HG03342 (cell line): Measurements from ENCODE around the gene PHACTR1.
"Not testable (repeated sequence)": the region's sequence is repeated elsewhere in the genome, so short reads cannot be mapped to it uniquely, and the experiment has no call there.

Source experiments
- ATAC-seq: cut with Tn5 transposase; IDR thresholded peaks from one replicate; pipeline ENCODE4 v1.9.1; 2021; ENCODE audit warnings: mild to moderate bottlenecking, moderate library complexity; ENCODE audit not compliant: unreplicated experiment

The PHACTR1 gene

GRCh38 chr6:13216236-13217014 lies 499.9 kb downstream of the PHACTR1 start:
- ATAC-seq = no peak

- no peak for ATAC-seq
These were observed 500.8 kb downstream of the PHACTR1 start for GRCh38 chr6:13217206-13217905.

DNA sequence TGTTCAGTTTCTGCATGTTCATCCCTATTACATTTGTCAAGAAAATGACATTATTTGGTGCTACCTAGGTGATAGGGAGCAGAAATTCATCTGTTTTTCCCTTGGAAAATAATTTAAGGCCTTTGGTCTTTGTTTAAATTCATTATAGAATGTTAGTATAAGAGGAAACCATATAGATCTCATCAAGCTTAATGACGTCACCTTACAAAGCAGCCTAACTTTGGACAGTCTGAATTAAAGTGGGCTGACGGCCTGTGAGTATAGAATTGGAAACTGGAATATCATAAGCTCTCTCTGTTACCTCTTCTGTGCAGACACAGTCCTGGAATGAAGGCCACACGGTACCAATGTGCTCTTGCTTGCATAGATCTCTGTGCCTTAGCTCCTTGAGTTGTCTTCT lies 503.7 kb downstream of the PHACTR1 start:
- no peak for ATAC-seq

DNA sequence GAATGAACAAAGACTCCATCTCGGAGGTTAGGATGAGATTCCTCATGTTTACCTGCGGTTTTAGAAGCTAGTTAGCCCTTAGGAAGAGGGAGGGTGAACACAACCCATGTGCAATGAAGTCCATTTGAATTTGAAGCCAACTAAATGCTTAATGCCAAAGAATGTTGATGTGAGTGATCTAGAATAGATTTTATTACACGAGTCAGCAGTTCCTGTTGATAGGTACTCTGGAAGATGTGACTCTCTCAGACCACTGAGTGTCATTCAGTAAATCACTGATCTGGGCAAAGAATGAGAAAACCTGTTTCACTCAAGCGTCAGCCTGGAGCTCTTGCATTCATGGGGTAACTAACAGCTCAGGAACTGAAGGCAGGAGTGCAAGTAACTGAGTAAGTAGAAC lies 505.5 kb downstream of the PHACTR1 start:
- no peak for ATAC-seq

DNA sequence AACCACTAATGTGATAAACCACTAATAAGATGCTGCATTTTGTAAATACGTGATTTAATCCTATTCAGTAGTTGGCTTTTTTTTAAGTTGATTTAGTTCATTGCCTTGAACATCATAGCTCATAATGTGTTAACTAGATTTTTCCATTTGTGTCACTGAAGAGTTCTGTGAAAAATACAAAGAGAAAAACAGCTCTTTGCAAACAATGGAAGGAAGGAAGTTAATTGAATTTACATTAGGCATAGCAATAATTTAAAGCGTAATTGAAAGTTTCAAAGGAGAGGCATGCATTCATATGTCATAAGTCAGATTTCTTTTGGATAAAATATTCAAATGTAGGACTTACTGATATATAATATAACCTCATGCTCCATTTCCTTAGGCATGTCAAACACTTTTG lies 509.5 kb downstream of the PHACTR1 start:
- no peak for ATAC-seq

DNA sequence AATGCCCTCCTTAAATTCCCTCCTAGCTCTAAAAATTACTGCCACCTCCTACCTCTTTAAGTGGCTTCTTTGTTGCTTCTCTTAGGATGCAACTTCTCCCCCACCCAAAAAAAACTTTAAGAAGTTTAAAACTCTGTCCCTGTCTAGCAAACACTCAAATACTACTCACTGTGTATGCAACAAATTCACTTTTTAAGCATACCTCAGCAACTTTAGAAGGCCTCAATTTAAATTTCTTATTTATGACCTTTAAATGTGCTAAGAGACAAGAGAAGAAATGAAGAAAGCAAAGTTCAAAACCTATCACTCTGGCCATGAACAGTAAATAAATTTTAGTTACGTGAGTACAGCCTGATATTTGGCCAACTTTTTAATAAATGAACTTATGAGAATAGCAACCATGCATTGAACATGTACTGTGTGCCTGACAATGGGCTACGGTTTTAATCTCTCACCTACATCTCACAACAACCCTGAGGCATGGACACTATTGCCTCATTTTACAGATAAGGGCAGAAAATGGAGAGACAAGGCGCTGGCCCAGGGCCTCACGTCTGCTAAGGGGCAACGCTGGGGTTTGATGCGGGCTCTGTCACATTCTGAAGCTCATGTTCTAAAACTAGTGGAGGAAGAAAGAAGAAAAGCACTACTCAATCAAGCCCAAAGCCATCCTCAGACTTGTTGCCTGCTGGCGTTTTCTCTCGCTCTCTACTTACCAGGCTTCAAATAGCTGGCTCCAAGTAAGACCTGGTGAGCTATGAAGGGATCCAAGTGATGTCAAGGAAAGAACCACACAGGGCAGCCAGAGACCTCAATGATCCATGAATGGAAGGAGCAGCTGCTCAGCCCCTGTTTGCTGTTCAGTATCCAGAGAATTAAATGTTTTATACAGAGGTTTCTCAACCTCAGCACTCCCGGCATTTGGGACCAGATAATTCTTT lies 512.0 kb downstream of the PHACTR1 start:
- ATAC-seq = no peak

DNA sequence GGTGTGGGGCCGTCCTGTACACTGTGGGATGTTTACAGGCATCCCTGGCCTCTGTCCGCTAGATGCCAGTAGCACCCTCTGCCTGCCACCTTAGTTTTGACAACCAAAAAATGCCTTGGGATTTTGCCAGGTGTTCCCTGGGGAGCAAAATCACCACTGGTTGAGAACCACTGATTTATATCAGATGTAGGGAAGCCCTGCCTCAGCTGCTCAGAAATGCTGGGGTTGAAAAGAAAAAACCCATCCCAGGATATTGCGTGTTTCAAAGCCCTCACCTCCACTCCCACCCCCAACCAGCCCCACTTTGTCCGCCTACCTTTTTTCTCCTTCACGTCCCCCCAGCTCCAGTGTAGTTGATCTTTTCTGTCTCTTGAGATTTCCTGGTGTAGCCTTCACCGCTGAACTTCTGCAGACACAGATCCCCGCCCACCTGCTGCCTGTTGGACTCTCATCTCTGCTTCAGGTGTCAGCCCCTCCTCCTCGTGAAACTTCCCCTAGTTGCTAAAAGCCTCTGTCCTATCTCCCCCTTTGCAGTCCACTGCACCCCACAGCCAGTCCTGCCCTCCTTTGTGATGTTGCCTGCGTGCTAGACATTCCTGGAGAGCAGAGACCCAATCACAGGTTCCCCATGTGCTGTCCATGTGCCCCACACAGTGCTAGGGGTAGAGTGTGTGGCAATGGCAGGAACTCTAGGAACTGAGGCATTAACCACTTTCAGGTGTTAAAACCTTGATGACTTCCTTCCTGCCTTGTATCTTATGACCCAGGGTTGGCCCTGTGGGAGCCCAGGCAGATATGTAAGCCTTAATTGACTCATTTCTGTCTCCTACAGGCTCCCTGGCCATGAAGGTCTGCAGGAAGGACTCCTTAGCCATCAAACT lies 512.9 kb downstream of the PHACTR1 start:
- peak; percentile 80 for ATAC-seq

- ATAC-seq = no peak
These were observed 516.5 kb downstream of the PHACTR1 start for GRCh38 chr6:13233106-13233505.

- no peak for ATAC-seq
These were observed 517.6 kb downstream of the PHACTR1 start for GRCh38 chr6:13234130-13234529.

- no peak for ATAC-seq
These were observed 518.8 kb downstream of the PHACTR1 start for GRCh38 chr6:13235339-13235738.

DNA sequence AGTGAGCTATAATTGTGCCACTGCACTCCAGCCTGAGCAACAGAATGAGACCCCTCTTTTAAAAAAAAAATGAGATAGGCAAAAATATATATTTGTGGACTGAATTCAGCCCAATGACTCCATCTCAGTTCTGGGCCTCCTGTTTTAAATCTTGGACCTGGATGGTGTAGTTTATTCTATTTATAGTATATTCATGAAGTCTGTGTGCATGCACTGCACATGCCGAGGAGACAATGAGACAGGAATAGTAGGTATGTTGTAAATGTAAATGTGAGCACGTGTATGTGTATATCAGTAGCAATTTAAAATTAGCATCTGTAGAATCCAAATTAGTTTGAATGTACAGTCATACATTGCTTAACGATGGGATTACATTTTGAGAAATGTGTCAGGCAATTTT lies 520.8 kb downstream of the PHACTR1 start:
- no peak for ATAC-seq

GRCh38 chr6:13238017-13238416 lies 521.5 kb downstream of the PHACTR1 start:
- ATAC-seq = no peak

GRCh38 chr6:13238640-13239216 lies 522.2 kb downstream of the PHACTR1 start:
- no peak for ATAC-seq

DNA sequence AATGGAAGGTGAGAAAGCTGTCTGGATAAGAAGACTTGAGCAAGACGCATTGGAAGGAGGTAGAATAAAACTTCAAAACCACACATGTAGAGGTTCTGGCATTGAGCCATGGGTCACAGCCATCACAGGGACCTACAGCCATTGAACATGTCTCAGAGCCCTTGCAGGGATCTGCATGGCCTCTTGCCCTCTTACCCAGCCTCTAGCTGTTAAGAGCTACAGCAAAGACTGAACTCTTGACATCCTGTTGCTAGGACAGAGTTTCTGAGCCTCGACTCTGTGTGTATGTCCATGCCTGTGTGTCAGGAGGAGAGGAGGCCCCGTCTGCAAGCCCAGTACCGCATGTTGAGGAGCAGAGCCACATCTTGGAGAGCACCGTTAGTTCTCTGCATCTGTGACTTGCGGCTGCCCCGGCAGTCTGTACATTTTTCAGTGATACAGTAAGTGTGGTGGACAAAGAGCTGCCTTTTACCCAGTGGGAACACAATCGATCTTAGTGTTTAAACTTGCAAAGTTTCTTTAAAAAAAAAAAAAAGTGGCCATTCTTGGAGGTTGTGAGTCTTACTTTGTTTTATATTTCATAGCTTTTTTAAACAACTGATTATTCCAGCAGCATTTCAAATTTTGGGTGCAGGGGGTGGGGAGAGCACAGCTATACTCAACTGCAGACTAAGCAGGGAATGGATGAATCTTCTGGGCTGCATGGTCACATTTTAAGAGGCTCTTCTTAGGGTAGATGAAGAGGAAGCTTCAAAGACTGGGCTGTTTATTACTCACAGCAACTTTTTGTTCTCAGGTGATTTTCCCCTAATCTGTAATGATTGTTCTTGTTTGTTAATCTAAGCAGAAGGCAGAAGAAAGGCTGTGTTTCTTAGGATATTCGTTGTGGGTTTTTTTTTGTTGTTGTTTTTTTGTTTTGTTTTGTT lies 523.2 kb downstream of the PHACTR1 start:
- ATAC-seq = no peak

- ATAC-seq = no peak
These were observed 524.8 kb downstream of the PHACTR1 start for GRCh38 chr6:13241364-13241763.

DNA sequence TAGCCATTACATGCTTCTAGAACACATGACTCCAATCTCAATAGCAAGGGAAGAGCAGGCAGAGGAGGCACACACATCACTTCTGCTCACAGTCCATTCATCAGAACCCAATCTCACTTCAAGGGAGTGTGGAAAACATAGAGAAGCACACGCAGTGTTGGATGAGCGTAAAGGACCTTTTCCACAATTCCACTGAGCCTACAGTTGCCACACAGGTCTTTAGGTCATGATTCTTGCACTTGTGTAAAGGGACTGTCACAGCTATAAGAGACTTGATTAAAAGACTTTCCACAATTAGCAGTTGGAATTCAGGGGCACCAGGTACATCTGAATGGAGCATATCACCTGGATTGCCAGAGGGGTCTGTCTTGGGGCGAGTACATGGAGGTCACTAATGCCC lies 525.6 kb downstream of the PHACTR1 start:
- no peak for ATAC-seq

DNA sequence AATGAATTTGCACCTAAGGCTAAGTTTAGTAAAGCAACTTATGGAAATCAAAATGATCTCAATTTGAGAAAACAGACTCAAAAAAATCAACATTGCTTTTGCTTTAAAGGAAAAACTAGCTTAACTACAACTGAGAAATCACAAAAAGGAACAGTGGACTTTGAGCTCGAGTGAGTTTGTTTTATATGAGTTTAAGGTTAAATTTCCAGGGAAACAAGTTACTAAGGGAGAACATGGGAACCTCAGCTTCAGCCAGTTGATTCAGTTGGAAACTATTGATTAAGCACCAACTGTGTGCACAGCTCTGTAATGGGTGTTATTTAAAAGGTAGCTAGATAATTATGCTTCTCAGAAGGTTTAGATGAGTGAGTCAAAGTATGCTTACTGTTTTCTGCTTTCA lies 526.0 kb downstream of the PHACTR1 start:
- no peak for ATAC-seq

DNA sequence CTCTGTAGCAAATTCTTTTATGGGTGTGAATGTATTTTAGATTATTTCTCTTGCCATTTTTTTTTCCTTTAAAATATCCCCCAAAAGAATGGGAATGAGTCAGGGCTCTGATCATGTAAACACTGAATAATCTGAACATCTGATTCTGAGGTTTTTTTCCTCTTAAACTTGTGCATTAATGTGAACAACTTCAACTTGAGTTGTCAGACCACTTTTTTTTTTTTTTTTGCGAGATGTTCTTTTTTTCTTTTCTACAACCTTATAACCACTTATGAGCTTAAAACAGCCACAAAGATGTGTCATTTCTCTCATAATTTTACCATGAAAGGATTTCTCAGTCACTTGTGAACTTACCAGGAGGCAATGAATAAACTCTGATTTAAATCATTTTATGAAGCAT lies 526.5 kb downstream of the PHACTR1 start:
- ATAC-seq = no peak

- ATAC-seq = not testable (repeated sequence)
These were observed 527.2 kb downstream of the PHACTR1 start for GRCh38 chr6:13243745-13244144.
